Stimulated activated CD4-positive, alpha-beta T cell treated with anti-CD3 and anti-CD28 coated beads, TNF-alpha, amount 100 ng/mL, for 48 hours (primary cell): ENCODE data around the gene CHERP.
"Not testable (repeated sequence)": the region's sequence is repeated elsewhere in the genome, so short reads cannot be mapped to it uniquely, and the experiment has no call there.

ENCODE experiments used
- DNase-seq, 3 donors: peaks; one replicate each; pipeline ENCODE4 v3.0.0-alpha.2; 2020; ENCODE audit warnings: low read depth in 3 of 3

Gene CHERP

GRCh38 chr19:16576690-16577530, 34.7 kb upstream of the CHERP start:
- no peak for DNase-seq

- DNase-seq = no peak
Observed at GRCh38 chr19:16575861-16576689, 33.8 kb upstream of the CHERP start.

DNA sequence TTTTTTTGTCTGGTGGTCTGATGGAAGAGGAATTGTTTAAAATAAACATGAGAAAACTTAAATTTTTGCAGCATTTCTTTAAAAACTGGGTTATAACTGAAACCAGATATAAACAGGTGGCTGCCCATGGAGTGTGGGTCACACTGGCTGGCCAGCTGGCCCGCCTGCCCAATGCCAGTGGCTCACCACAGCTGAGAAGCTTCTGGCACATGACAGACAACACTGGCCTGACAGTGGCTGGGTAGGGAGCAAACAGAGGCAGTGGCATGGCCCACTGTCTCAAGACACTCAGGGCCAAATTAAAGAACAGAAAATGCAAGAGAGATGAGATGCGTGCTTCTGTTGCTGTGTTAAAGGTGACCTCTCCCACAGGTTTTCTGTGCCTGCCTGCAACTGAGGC, 33.0 kb upstream of the CHERP start:
- DNase-seq = no peak

DNA sequence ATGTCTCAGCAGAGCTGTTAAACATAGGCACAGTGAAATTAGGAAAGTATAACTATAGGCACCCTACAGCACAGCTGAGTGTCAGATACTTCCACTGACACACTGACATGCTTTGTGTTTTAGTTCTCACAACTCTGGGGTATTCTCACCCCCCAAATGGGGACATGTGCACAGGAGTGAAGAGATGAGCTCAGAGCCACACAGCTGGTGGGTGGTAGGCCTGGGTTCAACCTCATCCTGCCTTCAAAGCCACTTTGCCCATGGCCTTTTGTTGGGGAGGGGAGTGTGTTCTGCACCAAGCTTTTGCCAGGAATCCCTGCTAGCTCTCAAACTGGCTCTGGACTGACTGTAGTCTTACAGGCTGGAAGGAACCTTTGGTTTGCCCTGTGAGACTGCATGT, 31.7 kb upstream of the CHERP start:
- no peak for DNase-seq

- no peak for DNase-seq
Observed at GRCh38 chr19:16573296-16573695, 31.1 kb upstream of the CHERP start.

DNA sequence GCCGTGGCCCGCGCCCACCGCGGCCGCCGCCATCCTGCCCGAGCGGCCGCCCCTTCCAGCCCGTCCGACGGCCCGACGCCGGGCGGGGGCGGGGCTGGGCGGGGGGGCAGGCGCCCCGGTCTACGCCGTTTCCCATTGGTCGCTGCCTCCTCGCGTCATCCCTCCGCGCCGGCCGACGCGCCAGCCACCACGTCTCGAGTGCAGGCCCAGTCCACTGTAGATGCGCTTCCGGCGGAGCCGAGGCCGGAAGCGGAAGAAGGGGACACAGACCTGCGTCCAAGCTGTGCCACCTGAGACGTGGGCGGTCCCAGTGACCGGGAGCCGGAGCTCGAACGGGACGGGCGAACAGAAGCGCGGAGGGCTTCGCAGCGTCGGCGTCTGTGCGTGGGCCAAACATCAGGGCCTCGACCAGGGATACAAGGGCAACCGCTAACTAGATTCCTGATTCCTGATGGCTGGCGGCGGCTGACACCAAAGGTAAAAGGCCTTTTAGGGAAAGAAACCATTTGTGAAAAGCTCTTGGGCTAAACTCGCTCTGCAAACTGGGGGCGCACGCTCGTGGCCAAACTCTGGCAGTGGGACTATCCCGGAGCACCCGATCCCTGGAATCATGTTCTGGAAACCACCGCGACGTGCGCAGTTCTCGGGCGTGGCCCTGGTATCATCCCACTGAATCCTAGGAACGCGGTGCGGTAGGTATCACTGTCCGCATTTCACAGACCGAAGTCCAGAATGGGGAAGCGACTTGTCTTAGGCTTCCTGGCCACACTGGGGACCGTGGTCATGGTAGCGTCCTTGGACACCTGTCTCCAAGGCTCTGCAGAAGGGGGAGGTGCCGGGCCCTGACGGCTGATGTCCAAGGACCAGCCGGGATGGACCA, 30.3 kb upstream of the CHERP start, which contains the start of gene SLC35E1:
SLC35E1 (minus strand) TSS at position 84 of the 880 bp plus-strand sequence; CDS start at position 33, 51 bp downstream.
- DNase-seq = peak; percentile 83 to 88 (median 88)

DNA sequence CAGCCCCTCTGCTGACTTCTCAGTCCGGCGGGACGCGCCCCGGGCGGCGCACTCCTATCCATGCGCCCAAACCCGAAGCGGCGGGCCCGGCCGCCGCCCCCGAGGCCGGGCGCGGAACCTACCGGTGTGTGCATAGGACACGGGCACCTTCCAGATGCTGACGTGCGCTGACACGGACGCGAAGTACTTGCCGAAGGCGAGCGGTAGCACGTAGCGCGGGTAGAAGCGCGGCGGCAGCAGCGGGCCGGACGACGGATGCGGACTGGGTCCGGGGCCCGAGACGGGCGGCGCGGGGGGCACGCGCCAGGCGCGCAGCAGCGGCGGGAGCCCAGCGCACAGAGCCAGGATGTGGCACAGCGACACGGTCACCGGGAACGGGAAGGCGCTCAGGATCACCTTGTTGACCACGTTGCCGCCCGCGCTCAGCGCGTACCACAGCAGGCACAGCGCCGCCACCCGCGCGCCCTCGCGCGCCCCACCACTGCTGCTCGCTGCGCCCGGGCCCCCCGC, 29.6 kb upstream of the CHERP start:
- no peak for DNase-seq

- DNase-seq = no peak
Observed at GRCh38 chr19:16571283-16571682, 29.0 kb upstream of the CHERP start.

GRCh38 chr19:16569609-16570320, 27.5 kb upstream of the CHERP start:
- no peak for DNase-seq

GRCh38 chr19:16566702-16567101, 24.5 kb upstream of the CHERP start:
- DNase-seq = no peak

DNA sequence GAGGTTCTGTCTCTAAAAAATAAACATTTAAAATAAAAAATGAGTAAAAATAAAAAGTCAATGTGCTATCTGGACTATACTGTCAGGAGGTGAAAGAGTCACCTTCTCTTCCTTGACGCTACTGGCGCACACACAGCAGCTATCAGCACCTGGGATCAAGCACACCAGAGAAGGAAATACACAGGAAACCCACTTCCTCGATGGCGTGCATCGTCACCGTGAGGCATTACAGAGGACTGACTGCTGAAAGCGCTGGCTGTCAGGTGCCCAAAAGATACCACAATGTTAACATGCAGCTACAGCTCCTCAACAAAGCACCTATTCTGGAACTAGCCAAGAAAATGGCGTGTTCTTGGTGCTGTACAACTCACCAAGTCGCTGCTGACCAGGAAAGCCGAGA, 23.9 kb upstream of the CHERP start:
- peak in 1 of 3 donors; percentile 56 for DNase-seq

GRCh38 chr19:16564842-16565241, 22.6 kb upstream of the CHERP start:
- no peak for DNase-seq

- no peak for DNase-seq
Observed at GRCh38 chr19:16562608-16563025, 20.4 kb upstream of the CHERP start.

DNA sequence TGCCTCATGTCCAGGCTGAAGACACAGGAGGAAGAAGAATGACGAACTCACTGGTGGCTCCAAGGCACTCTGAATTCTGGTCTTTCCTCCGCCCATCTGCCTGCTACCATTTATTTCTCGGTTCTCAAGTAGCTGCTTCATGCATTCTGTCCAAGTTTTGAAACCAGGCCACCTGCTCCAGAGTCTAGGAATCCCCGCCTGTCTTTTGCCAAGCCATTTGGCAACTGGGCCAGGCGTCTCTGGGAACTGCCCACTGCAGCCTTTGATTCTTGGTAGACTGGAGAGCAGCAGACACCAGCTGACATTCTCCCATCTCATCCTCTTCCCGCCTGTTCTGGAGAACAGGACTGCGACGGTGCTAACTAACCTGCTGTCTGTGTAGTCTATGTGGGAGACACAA, 19.1 kb upstream of the CHERP start:
- no peak for DNase-seq

DNA sequence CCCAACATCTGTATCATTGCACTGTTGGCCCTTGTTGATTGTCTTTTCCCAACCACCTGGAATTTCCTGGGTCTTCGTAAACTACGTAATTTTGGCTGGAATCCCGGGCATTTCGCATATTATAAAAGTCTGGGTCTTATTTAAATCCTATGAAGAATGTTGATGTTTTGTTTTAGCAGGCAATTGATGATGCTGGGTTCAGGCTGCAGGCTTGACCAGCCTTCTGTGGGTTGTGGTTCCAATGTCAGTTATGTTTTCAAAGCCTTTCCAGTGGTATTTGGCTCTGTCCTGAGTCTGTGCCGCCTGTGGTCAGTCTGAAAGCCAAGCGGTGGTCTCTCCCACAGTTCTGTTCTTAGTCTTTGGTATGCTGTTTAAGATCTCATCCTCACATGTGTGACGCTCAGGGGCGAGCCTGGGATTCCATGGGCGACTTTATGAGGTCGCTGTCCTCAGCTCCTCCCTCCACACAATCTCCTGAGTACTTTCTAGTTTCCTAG, 17.6 kb upstream of the CHERP start:
- DNase-seq = no peak

- no peak for DNase-seq
Observed at GRCh38 chr19:16554776-16555175, 12.5 kb upstream of the CHERP start.

- DNase-seq = not testable (repeated sequence)
Observed at GRCh38 chr19:16551902-16552301, 9.7 kb upstream of the CHERP start.

DNA sequence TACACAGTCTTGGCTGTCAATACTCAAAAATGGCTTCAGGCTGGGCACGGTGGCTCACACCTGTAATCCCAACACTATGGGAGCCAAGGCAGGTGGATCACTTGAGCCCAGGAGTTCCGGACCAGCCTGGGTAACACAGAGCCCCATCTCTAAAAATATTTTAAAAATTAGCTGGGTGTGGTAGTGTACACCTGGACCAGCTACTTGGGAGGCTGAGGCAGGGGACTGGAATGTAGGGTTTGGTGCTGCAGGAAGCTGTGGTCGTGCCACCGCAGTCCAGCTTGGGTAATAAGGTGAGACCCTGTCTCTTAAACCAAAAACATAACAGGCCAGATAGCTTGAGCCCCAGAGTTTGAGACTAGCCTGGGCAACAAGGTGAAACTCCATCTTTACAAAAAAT, 6.7 kb upstream of the CHERP start:
- DNase-seq = no peak

- no peak for DNase-seq
Observed at GRCh38 chr19:16544473-16545231, 2.4 kb upstream of the CHERP start.

- DNase-seq = not testable (repeated sequence)
Observed at GRCh38 chr19:16543734-16544133, 1.5 kb upstream of the CHERP start.
